Inflammatory macrophage treated with lipopolysaccharide for 1 hour (primary cell): ENCODE results near the gene CCDC148.

ENCODE experiments used
- DNase-seq, 2 donors: peaks; one replicate each; pipeline ENCODE4 v3.0.0-alpha.2; 2020 to 2022

CCDC148 gene

DNA sequence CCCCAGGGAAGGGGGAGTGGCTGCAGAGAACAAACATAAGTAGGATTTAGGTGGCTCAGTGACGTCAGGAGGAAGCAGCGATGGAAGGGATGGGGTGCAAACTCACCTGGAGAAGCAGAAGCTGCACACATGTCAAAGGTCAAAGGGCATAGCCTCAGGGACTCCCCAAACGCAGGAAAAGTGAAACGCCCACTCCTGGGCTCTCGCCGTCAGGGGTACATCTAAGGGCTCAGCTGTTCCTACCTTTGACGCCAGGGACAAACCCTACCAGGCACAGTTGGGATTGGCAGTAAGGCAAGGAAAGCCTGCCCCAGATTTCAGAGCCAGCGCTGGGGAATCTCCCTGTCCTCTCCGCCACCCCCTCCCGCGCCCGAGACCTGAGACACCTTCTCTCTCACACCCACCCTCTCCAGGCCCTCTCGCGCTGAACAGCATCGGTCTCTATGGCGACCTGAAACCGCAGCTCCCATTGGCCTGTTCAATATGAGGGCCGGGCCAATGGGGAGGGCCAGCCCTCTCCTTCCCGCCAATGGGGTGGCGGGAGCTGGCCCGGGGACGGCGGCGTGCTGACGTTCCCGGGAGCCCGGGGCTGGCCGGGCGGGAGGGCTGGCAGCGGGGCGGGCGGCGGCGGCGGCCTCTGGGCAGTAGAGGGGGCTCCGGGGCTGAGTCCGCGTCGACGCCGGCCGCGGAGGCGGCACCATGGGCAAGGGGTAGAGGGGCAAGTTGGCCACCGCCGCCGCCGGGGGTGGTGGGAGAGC, at the start of gene CCDC148, which contains the start of gene PKP4:
Gene CCDC148, minus strand, starts transcription at position 445 of the 758 bp plus-strand sequence. Its CDS starts 314 bp downstream, at position 131.
Gene PKP4, plus strand, starts transcription at position 644 of the 758 bp plus-strand sequence. CDS start 76,233 bp downstream, outside the sequence.
- DNase-seq = peak; percentile 85 to 87

DNA sequence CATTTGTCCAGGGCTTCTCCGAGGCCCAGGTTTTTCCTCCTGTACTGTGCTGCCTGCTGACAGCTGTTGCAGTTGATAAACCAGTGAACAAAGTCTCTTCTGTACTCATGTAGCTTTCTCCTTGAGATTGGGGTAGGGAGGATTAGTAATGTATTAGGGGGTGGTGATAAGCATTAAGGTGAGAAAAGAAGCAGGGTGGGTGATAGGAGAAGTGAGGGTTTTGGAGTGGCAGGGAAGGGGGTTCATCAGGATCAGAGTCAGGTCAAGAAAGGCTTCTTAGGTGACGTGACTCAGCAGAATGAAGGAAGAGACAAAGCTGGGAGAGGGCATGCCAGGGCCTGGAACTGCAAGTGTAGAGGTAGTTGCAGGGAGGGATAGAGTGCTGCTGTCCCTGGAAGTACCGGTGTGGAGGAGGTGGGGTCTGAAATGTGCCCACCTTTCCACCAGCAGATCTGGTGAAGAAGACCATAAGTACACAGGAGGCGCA, 48.9 kb upstream of the CCDC148 start:
- DNase-seq = no peak

DNA sequence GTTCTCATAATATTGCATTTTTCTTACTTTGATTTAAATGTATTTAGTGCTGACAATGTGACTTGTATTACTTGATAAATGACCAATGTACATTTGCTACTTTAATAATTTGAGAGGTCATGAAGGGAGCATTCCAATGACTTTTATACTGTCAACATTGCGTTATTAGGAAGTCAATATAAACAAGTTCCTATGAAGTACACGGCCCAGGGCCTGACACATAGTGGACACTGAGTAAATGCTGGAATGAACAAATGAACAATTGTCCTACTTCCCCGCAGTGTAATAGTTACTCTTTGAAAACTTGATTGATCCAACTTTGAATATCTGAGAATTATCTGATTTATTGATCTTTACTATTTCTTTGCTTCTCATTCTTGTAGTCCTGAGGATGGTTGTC, 47.5 kb upstream of the CCDC148 start:
- no peak for DNase-seq

DNA sequence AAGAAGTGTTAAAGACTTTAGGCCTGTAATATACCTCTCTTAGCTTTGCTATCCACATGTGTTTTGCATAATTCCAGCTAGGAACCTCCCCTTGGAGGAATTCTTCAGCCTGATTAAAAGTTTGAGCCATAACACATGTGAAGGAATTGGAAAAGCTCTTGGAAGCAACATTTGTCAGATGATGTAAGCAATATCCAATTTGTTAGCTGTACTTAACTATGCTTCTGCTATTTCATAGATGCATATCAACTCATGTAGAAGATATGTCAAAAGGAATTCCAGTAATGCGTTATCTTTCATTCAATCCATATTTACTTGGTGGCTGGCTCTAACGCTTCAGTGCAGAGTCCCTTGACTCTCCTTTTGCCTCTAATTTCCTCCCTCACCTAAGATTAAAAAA, 46.4 kb upstream of the CCDC148 start:
- DNase-seq = no peak

DNA sequence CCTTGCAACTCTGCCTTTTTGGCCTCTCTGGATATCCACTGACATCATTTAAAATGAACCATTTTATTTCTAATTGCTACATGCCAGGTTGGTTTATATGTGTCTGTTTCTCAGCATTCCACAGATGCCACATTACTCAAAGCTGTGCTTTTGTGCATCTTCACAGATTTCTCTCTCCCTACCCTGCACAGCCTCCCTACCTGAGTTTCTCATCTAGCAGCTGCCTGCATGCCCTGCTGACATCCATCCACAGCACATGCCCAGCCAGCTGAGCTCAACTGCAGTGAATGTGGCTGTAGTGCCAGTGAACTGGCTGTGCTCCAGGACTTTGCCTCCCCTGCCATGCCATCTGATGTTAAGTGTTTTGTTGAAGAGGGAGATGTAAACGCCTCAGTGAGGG, 44.7 kb upstream of the CCDC148 start:
- DNase-seq = no peak

DNA sequence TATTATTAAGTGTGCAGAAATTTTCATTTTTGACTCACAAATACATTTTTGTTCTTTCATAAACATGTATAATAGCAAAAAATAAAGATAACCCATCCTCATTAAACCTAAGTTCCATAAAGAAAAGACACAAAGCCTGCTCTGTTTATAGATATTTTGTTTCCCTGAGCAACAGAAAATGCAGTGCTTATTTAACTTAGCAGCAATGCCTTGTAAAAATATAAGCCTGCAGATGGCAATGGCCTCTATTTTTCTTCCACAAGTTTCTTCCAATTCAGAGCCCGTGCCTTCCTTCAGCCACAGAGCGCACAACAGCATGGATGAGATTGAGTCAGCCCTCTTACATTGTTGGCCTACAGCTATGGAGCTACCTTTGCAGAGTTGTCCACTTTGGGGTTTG, 43.8 kb upstream of the CCDC148 start:
- no peak for DNase-seq

DNA sequence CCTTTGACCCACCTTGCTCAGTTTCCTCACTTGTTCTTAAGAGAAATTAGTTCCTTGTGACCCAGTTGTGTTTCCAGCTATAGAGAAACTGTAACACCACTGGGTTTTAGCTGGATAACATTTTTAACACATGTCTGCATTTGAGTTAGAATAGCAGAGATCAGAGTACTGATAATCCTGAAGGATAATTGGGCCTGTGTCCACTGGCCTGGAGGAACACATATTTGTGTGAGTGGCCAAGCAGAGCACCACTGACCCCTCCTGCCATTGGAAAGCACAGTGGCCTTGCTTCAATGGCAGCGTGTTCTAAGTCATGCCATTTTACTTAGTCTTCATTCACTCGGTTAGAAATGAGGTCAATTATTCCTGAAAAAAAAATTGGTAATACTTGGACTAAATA, 42.8 kb upstream of the CCDC148 start:
- DNase-seq = no peak

DNA sequence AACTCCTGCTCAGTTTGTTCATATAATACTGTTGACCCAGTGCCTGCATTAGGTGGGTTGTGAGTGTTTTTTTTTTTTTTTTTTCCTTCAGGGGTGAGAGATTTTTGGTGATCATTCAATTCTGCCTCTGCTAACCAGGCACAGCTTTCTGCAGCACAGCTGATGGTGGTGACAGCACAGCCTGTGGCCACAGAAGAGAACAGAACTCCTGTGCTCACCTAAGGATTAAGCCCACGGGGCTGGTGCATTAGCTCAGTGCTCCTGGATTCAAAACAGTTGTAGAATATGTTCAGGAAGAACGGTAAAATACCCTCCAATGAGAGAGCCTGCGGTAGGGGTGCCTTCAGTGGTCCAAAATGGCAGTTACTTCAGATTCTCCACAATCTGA, 42.2 kb upstream of the CCDC148 start:
- DNase-seq = no peak

DNA sequence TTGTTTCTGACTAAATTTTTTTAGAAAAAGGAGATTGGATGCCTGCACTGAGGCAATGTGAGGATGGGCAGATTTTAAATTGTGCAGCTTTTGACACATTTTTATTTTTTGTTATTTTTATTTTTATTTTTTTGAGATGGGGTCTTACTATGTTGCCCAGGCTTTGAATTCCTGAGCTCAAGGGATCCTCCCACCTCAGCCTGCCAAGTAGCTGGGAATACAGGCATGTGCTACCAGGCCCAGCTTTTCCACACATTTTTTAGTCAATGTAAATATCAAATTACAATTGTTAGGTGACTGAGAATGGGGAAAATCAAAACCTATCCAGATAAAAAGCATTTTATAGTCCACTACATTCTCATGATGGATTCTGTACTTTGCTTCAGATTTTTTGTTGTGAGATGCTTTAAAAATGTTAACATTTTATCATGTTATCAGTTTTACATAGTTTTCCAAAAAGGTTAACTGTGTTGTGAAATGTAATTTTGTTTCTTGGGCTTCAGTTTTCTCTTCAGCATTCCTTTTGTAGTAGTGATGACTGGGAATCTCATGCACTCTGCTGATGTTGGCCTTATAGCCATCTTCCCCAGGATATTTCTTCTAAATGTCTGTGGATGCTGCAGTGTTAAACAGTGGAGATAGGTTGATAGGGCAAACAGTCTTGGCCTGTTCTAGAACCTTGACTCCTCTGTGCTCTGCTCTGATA, 41.6 kb upstream of the CCDC148 start:
- no peak for DNase-seq

DNA sequence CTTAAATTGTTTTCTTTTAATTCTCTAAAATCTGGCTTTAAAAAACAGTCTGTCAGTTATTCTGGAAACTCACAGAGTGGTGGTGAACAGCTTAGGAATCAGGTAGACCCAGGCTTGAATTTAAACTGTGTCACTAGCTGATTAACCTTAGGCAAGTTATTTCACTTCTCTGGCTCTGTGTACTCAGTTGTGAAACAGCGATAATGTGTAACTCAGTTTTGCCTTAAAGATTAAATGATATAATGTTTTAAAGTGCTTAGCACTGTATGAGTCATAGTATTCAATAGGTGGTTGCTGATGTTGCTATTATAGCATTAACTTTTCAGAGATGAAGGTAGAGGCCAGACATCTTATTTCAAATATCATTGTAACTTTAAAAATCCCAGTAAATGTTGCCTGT, 40.9 kb upstream of the CCDC148 start:
- no peak for DNase-seq

DNA sequence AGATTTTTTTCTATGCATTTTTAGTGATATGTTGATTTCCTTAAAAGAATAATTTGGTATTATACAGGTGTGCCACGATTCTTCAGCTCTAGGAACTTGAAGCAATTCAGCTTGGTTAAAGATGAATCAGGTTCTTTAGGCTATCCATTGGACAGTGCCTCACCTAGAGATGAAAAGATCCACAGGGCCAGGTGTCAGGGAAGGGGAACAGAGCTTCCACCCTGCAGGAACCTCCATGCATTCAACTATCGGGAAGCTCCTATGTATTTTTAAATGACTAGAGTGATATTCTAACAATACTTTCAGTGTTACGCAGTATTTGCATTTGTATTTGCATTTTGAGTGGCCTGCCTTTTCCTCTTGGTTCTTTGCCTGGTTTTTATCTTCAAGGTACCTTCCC, 40.4 kb upstream of the CCDC148 start:
- no peak for DNase-seq

DNA sequence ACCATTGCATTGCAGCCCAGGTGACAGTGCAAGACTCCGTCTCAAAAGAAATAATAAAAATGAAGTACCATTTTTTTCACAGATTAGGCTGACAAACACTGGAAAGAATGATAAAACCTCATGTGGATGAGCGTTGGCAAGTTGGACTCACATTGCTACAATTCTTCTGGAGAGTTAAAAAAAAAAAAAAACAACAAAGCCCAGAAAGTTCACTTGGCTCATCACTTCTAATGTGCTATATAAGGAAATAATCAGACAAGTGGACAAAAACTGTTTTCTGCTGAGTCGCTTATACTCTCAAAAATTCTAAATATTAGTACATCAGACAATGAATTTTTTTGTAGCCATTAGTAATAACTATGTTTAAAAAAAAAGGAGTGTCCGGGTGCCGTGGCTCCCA, 38.6 kb upstream of the CCDC148 start:
- no peak for DNase-seq

DNA sequence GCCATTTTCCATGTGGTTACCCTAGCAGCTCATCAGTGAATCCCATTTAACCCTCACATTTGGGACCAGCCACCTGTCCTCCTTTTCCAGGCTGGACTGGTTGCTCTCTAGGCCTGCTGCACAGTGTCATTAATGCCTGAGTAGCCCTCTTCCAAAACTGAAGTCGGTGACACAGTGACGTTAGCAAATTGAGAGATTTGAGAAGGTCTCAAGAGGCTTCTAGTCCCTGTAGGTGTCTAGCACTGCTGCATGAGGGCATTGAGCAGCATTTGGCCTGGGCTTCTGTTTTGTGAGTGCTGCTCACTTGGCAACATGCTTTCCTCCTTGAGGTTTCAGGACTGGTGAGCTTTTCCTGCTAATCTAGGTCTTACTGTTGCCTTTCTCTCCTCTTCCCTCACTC, 36.9 kb upstream of the CCDC148 start:
- DNase-seq = no peak

DNA sequence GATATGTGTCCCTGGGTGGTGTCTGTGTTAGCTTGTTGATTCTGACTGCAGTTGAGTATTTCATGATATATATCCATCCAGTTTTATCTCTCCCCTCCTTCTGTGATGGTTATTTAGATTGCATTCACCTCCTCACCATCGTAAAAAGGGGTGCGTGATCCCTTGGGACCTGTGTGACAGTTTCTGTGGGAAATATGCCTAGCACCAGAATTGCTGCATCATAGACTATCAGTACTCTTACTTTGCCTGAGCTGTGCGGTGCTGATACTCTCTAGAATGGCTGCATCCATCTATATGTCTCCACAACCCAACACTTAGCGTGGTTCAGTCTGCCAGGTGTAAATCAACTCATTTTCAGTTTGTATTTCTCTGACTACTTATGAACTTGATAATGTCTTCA, 34.5 kb upstream of the CCDC148 start:
- no peak for DNase-seq

DNA sequence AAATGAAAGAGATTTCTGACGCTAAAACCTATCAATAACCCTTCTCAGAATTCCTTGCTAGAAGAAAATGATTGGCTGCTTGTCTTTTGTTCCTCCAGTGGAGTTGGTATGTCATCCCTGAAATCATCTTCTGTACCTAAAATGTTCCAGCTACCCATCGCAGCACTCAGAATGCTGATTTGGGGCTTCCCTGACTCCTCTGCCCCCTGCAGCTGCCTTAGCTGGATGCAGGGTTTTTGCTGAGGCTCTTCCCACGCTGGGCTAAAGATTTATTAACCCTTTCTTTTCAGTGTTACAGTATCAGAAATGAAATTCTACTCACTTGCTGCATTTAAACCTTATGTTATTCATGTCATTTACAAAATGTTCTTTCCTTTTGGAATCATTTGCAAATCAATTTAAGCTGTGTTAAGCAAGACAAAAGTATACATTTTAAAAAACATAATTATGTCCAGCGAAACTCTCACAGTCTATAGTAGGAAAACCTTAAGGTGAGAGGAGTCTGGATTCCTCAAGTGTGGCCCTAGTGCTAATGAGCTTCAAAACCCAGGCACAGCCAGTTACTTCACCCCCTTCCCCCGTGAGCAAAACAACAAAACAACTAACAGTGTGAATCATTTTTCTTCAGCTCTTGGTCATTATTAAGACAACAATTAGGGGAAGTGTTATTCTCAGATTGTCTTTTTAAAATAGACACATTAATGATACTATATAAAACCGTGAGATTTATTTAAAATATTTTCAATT, 33.0 kb upstream of the CCDC148 start:
- no peak for DNase-seq

DNA sequence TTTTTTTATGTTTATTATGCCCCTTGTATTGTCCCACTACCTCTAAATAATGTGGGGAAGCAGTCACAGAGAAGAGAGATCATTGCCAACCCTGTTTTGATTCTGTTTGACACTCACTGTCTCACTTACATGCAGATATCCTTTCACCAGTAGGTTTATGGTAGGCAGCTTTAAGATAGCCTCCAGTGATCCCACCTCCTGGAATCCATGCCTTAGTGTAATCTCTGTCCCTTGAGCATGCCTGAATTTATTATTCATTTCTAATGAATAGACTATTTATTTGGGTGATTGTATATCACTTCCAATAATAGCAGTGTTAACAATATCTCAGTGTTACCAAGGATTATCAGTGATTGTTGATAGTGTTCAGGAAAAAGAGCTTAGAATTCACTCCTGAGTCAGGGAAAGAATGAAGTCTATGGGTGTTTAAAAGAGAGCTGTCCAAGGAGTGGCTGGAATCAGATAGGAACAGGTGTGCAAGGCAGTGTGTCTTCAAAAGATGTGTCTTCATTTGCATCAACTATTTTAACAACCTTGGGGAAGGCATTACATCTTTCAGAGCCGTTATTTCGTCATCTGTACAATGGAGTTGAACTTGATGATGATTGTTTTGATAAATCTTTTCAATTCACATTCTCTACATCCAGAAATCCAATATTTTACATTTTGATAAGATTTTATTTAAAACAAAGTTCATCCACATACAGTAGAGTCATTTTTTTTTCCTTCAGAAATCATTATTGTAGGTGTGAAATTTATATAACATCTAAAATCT, 32.1 kb upstream of the CCDC148 start:
- DNase-seq = no peak

DNA sequence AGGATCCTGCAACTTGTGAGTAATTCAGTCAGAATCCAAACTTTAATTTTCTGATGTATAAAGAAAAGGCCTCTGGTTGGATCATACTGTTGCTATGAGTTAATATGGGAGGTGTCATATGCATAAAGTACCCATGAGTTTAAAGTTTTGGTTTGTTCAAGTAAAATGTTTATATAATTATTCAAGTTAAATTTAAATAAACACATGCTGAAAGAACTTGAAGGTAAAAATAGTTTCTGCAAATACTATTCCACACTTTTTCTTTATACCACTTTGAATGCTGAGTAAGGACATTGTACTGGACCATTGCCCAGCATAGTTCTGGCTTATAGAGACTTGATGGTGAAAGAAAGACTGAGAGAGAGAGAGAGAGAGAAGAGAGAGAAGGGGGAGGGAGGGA, 30.9 kb upstream of the CCDC148 start:
- DNase-seq = no peak

DNA sequence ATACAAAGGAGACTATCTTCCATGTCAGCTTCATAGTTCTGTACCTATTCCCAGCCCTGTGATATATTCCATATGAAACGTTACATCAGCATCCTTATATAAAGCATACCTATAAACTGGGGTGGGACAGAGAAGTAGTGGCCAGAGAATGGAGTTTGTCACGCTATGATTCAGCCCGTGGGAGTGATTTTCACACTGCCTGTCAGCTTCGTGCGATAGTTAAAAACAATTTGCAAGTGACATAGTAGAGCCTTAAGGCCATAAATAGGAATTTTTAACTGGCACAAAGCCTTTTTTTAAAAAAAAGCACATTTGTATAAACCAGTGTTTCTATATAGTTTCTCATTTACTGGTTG, 30.4 kb upstream of the CCDC148 start:
- DNase-seq = no peak

DNA sequence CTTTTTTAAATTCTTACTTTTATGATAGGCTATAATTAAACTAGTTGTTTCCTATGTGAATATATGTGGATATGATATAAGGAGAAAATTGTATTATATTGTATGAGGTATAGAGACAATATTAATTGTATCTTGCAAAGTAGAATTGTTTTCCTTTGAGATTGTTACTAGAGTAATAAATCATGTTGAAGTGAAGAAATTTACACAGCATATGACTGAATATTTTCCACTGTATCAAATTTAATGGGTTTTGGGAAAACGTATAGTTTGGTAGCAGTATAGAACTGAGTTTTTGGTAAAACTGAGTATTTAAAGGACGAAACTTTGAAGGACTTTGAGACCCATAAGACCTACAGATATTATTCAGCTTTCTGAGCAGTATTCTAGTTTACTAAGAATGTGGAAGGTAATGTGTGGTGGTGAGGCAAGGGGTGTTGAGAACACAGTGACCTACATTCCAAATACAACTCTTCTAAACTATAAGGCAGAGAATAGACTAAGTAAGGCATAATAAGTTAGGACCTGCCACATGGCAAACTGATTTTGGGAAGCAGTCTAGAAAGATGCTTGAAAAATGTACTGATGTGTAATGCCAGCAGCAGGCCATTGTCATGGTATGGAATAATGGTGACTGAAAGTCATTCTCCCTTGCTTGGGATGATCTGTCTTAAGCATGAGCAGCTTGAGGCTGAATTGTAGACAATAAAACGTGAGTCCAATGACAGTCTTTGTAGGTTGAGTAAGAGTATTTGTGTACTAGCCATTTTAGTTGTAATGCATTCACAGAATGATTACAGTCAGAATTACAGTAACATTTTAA, 29.8 kb upstream of the CCDC148 start:
- no peak for DNase-seq

DNA sequence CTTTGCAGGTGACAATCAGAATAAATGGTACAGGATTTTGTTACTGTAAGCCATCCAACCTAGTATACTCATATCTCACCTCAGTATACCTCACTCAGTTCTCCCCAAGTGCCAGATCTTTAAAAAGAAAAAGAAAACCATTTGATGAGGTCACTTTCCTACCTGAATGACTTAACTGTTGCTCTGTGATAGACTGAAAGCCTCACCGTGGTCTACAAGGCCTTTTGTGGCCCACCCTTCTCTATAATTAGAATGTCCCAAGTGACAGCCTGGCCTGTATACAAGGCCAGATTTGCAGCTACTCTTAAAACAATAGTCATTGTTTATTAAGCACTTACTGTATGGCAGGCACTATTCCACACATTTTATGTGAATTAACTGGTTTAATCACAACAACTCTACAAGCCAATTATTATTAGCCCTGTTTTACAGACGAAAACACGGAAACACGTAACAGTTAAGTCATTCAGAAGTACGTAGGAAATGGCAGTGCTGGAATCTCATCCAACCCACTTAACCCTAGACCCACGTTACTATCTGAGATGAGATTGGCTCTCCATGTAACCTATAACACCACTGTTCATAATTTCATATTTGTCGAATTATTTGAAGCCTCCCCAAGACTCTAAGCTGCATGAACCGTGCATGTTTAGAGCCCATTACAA, 28.5 kb upstream of the CCDC148 start:
- DNase-seq = no peak

DNA sequence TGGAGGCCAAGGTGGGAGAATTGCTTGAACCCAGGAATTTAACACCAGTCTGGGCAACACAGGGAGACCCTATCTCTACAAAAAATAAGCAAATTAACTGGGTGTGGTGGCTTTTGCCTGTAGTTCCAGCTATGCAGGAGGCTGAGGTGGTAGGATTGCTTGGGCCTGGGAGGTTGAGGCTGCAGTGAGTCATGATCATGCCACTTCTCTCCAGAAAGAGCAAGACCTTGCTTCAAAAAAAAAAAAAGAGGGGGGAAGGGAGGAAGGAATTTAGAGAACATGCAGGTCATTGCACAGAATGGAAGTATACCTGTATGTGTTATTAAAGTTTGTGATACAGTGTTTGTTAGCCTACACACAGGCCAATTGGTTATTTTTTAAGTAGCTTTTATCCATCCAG, 26.0 kb upstream of the CCDC148 start:
- DNase-seq = peak in 1 of 2 donors; percentile 15
